A172 (cell line): ENCODE data around the gene KIR3DL1. TPM values are rescaled to one million over a fixed set of nuclear protein-coding genes. Genes with fewer than 3 reads are reported as not detected.
"Not testable (repeated sequence)": the region's sequence is repeated elsewhere in the genome, so short reads cannot be mapped to it uniquely, and the experiment has no call there.

Experiments used
- DNase-seq: peaks from one replicate; pipeline ENCODE4 v3.0.0-alpha.2; 2015; ENCODE audit warnings: low spot score
- total RNA-seq: library from RNA; depleted of rRNA; stranded (reverse); fragments of >200 nt; shearing (Covaris generic); gene quantifications from 2 replicates; pipeline ENCODE4 v1.2.3, GENCODE V29; 2014; rRNA removed

KIR3DL1 gene
- total RNA-seq, result not detected in 2 replicates

GRCh38 chr19:54816251-54816650 lies at the start of gene KIR3DL1:
TSS of gene KIR3DL1 (plus strand) at chr19:54816468.
- not testable (repeated sequence) for DNase-seq

- DNase-seq, result not testable (repeated sequence)
Observed at GRCh38 chr19:54769646-54770045, 46.6 kb upstream of the KIR3DL1 start, which contains the start of gene KIR2DL1. TSS of gene KIR2DL1 (plus strand) at chr19:54769793. CDS start at chr19:54769851, 58 bp downstream.

GRCh38 chr19:54770511-54770910 lies 45.8 kb upstream of the KIR3DL1 start:
- DNase-seq, result not testable (repeated sequence)

GRCh38 chr19:54771018-54771960 lies 45.0 kb upstream of the KIR3DL1 start:
- peak; percentile 94 for DNase-seq

- not testable (repeated sequence) for DNase-seq
Observed at GRCh38 chr19:54772666-54773065, 43.6 kb upstream of the KIR3DL1 start.

- not testable (repeated sequence) for DNase-seq
Observed at GRCh38 chr19:54775095-54775815, 41.0 kb upstream of the KIR3DL1 start.

- DNase-seq, result not testable (repeated sequence)
Observed at GRCh38 chr19:54775830-54776229, 40.4 kb upstream of the KIR3DL1 start.

- DNase-seq, result not testable (repeated sequence)
Observed at GRCh38 chr19:54777851-54778250, 38.4 kb upstream of the KIR3DL1 start.

GRCh38 chr19:54778896-54779295 lies 37.4 kb upstream of the KIR3DL1 start:
- DNase-seq, result not testable (repeated sequence)

- not testable (repeated sequence) for DNase-seq
Observed at GRCh38 chr19:54782916-54783315, 33.4 kb upstream of the KIR3DL1 start.

GRCh38 chr19:54786091-54786723 lies 30.1 kb upstream of the KIR3DL1 start:
- not testable (repeated sequence) for DNase-seq

- not testable (repeated sequence) for DNase-seq
Observed at GRCh38 chr19:54788154-54788553, 28.1 kb upstream of the KIR3DL1 start.

GRCh38 chr19:54790711-54791110 lies 25.6 kb upstream of the KIR3DL1 start:
- no peak for DNase-seq

GRCh38 chr19:54791476-54791875 lies 24.8 kb upstream of the KIR3DL1 start:
- no peak for DNase-seq

GRCh38 chr19:54792814-54793213 lies 23.5 kb upstream of the KIR3DL1 start:
- no peak for DNase-seq

- DNase-seq, result no peak
Observed at GRCh38 chr19:54795758-54796157, 20.5 kb upstream of the KIR3DL1 start.

- no peak for DNase-seq
Observed at GRCh38 chr19:54803410-54803809, 12.9 kb upstream of the KIR3DL1 start, which contains the start of gene KIR2DL4. TSS of gene KIR2DL4 (plus strand) at chr19:54803610. CDS start at chr19:54803652, 42 bp downstream.

- no peak for DNase-seq
Observed at GRCh38 chr19:54804101-54804500, 12.2 kb upstream of the KIR3DL1 start.

- DNase-seq, result no peak
Observed at GRCh38 chr19:54804571-54804970, 11.7 kb upstream of the KIR3DL1 start.

- DNase-seq, result no peak
Observed at GRCh38 chr19:54805665-54806515, 10.4 kb upstream of the KIR3DL1 start.

- DNase-seq, result no peak
Observed at GRCh38 chr19:54806516-54806838, 9.8 kb upstream of the KIR3DL1 start.
